ENCODE data around the gene PANK4. TPM values are rescaled to one million over a fixed set of nuclear protein-coding genes. Genes with fewer than 3 reads are reported as not detected.

The PANK4 gene
- total RNA-seq, 2 donors from 2014 or later = 13.7 to 31.3 TPM

DNA sequence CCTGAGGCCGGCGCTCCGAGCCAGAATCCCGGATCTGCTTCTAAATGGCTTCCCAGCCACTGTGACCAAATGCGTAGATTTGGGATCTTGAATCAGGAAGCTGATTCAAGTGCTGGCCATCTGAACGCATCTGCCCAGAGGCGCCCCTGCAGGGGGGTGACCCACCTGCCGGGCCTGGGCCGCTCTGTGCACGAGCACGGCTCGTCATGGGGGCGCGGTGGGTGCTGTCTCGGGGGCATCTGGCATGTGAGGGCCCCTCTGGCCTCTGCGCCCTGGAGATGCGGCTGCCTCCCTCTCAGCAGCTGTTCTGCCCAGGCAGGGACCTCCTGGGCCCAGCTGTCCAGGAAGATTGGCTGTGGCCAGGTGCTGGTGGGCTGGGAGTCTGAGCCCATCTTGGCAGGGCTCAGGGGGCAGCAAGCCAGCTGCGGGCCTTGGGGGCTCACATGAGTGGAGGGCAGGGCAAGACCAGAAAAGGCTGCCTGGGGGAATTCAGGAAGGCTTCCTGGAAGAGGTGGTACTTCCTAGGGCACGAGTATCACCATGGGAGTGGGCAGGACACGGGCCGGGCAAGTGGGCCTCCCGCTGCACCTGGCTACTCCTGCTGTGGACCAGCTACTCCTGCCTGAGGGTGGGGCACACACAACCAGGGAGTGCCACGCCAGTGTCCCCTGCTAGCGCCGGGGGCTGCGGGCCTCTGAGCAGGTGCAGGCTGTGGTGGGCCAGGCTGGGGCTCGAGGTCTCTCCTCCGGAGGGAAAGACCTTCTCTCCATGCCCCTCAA, 25.2 kb downstream of the PANK4 start:
- 51 to 56% methylated on average over 12 to 22 of the region's 28 CpGs for WGBS, 2 donors
- no peaks in the 10 kb centered on the region for H3K4me1 ChIP-seq
- no peak overlapping the region for H3K27ac ChIP-seq
- H3K4me3 ChIP-seq = no peak overlapping the region
- TF ChIP-seq POLR2A (IDR thresholded peaks at IDR 0.05) (no peak), CTCF (IDR thresholded peaks at IDR 0.05) (no peak)
- no peak for ATAC-seq
- no peak for DNase-seq
- H3K9me3 ChIP-seq = no peaks in the 10 kb centered on the region
- intact Hi-C loops (cut with DNase I) = no loop called here
- H3K36me3 ChIP-seq (replicated peaks in 1 of 2; ENCODE audit: insufficient read depth in 1 of 2, low read depth in 2 of 2) = no peaks in the 10 kb centered on the region
- H3K27me3 ChIP-seq = peaks cover 0 to 4% of the 10 kb centered on the region in 2 donors

GRCh38 chr1:2499986-2500596, 26.3 kb downstream of the PANK4 start:
- intact Hi-C loops (cut with DNase I) = no loop called here
- no peak for ATAC-seq
- TF ChIP-seq CTCF (IDR thresholded peaks at IDR 0.05) (no peak), POLR2A (IDR thresholded peaks at IDR 0.05) (no peak)

DNA sequence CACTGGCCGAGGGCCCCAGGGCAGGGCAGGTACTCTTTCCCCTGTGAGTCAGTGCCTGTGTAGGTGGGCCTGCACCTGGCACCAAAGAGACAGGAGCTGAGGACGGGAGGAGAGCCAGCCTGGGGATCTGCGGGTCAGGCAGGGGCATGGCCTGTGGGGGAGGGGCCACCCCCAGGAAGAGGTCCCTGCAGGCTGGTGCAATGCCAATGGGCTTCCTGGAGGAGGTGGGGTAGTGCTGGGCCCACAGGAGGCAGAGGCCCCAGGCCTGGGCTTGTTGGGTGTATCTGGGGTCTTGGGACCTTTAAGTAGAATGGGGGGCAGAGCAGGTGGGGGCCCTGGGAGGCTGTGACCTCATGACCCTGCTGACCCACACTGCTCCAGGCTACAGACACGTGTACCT, 27.1 kb downstream of the PANK4 start:
- no peaks in the 10 kb centered on the region for H3K4me1 ChIP-seq
- TF ChIP-seq CTCF (IDR thresholded peaks at IDR 0.05) (no peak), POLR2A (IDR thresholded peaks at IDR 0.05) (no peak)
- peaks cover 0 to under 1% of the 10 kb centered on the region in 2 donors for H3K27me3 ChIP-seq
- no peak overlapping the region for H3K4me3 ChIP-seq
- no peaks in the 10 kb centered on the region for H3K9me3 ChIP-seq
- no peak for DNase-seq
- no peaks in the 10 kb centered on the region for H3K36me3 ChIP-seq (replicated peaks in 1 of 2; ENCODE audit: insufficient read depth in 1 of 2, low read depth in 2 of 2)
- H3K27ac ChIP-seq = no peak overlapping the region
- intact Hi-C loops (cut with DNase I) = no loop called here
- no peak for ATAC-seq
- WGBS, 2 donors = 53% methylated on average over 4 of the region's 4 CpGs; no CpG with 5 or more reads in 1 of the 2 donors

More at GRCh38 chr1:2499986-2500596, 26.3 kb downstream of the PANK4 start:
- H3K9me3 ChIP-seq = no peaks in the 10 kb centered on the region
- 49 to 84% methylated on average over 6 to 19 of the region's 19 CpGs for WGBS, 2 donors
- peaks cover 0 to 4% of the 10 kb centered on the region in 2 donors for H3K27me3 ChIP-seq
- no peak overlapping the region for H3K4me3 ChIP-seq
- DNase-seq = no peak
- no peak overlapping the region for H3K27ac ChIP-seq
- H3K36me3 ChIP-seq (replicated peaks in 1 of 2; ENCODE audit: insufficient read depth in 1 of 2, low read depth in 2 of 2) = no peaks in the 10 kb centered on the region
- H3K4me1 ChIP-seq = no peaks in the 10 kb centered on the region

- TF ChIP-seq CTCF (IDR thresholded peaks at IDR 0.05) (no peak), POLR2A (IDR thresholded peaks at IDR 0.05) (no peak)
- Histone ChIP-seq H3K4me3 (no peak overlapping the region), H3K4me1 (no peaks in the 10 kb centered on the region), H3K36me3 (replicated peaks in 1 of 2; ENCODE audit: insufficient read depth in 1 of 2, low read depth in 2 of 2) (no peaks in the 10 kb centered on the region), H3K9me3 (no peaks in the 10 kb centered on the region), H3K27ac (no peak overlapping the region), H3K27me3 (no peaks in the 10 kb centered on the region)
- ATAC-seq = no peak
- DNase-seq = no peak
- WGBS, 2 donors = 41 to 54% methylated on average over 7 to 11 of the region's 19 CpGs
- intact Hi-C loops (cut with DNase I) = no loop called here
Observed at GRCh38 chr1:2498648-2499047, 27.7 kb downstream of the PANK4 start.

Data from body of pancreas (tissue), 4 donors.